GM18873 (cell line): ENCODE measurements around the gene HNRNPR.
"Not testable (repeated sequence)": the region's sequence is repeated elsewhere in the genome, so short reads cannot be mapped to it uniquely, and the experiment has no call there.

Source experiments
- ATAC-seq: cut with Tn5 transposase; IDR thresholded peaks from one replicate; pipeline ENCODE4 v1.9.1; 2021; ENCODE audit warnings: mild to moderate bottlenecking, moderate library complexity, moderate number of reproducible peaks; ENCODE audit not compliant: unreplicated experiment, low FRiP score

Gene HNRNPR

DNA sequence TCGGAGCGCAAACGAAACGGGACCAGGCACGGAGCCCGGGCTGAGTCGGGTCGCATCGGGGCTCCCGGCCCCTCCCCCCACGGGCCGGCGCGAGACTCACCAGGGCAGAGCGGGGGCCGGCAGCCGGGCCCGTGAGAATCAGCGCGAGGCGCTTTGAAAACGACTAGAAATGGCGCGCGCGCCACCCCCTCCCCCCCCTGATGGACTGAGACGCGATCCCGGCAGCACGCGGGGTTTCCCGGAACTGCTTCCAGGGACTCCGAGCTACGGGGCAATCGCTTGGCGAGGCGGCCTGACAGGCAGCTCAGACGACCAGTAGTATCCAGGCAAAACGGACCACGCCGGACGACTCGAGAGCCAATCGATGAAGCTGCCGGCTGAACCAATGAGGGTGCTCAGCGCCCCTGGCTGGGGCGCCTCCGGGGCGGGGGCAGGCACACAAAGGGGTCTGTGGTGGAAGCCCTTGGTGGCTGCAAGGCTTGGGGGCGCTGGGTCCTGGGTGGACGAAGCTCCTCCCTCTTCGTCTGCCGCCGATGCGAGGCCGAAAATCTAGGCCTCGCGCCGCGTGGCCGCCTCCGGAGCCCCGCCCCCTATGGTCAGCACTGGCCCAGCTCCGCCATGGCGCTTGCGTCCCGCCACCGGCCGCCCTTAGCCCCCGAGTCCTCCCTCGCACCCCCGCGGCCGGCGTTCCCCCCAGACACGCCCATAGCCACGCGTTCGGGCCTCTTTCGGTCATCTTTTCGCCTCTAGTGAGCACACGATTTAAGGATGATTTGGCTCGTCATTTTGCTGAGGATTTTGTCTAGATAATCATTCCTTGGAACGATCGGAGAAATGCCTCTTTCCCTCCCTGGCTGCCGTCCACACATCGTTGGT is at the start of gene HNRNPR:
TSS of gene HNRNPR (minus strand) at position 174 of the 876 bp plus-strand sequence. CDS start 3,276 bp downstream, outside the sequence.
- ATAC-seq = peak; percentile 92

DNA sequence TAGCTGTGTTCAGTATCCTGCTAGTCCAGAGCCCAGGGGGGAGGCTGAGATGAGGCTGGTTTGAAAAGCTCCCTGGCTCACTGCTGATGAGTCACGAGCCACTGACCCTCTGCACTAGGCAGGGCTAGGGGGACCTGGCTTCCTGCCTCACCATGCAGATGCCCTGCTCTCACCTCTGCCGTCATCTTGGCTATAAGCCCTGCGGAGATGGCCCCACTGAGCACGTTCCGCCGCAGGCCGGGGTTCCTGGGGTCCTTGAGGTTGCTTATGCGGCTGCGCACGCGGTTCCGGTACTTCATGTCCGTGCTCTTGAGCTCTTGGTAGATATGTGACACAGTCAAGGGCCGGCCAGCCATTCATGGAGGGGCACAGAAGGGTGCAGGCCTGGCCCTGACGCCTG is 49.6 kb upstream of the HNRNPR start:
- no peak for ATAC-seq

- no peak for ATAC-seq
These were observed 48.2 kb upstream of the HNRNPR start for GRCh38 chr1:23392125-23392855.

- ATAC-seq = no peak
These were observed 45.8 kb upstream of the HNRNPR start for GRCh38 chr1:23389837-23390321.

GRCh38 chr1:23387494-23387893 is 43.4 kb upstream of the HNRNPR start:
- ATAC-seq = no peak

DNA sequence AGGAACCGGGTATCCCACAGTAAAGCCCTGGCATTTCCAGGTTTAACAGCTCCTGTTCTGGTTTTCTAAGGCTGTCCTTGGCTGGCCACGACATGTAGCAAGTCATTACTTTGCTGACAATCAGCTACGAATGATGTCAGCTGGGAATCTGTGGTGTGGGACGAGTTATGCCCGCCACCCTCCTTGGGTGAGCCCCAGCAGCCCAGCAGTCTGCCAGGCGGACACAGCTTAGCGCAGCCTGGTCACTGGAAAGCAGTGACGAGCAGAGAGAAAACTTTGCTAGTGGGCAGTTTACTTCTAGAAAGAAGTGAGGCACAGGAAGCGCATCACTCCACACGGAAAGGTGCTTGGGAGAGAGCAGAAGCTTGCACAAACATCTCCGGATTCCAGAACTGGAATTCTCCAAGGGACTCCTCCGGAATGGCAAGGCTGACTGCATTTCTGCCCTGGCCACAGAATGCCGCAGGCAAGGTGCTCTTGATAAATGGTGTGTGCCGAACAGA is 41.1 kb upstream of the HNRNPR start:
- ATAC-seq = no peak

DNA sequence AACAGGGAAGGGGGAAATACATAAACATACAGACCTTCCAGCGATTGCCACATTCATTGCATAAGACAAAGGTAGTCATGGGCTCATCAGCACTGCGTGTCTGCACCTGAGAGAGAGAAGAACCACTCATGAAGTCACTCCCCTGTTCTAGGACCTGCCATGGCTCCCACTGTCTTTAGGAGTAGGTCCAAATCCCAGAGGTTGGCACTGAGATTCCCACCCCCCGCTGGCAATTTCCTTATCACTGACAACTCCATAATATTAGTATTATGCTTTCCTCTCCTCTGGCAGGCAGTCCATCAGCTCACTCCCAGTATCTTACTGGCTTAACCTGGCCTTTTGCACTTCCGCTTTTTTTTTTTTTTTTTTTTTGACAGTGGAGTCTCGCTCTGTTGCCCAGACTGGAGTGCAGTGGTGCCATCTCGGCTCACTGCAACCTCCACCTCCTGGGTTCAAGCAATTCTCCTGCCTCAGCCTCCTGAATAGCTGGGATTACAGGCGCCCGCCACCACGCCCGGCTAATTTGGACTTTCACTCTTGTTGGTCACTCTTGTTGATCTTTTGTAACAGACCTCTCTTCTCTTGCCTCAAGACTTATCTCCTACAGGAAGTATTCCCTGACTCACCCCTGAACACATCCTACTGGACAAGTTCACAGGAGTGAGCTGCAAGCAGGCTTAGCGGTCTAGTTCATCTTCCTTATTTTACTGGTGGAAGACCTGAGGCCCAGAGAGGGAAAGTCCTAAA is 40.4 kb upstream of the HNRNPR start:
- no peak for ATAC-seq

- ATAC-seq = no peak
These were observed 39.7 kb upstream of the HNRNPR start for GRCh38 chr1:23383577-23384311.

- no peak for ATAC-seq
These were observed 37.3 kb upstream of the HNRNPR start for GRCh38 chr1:23381233-23381885.

DNA sequence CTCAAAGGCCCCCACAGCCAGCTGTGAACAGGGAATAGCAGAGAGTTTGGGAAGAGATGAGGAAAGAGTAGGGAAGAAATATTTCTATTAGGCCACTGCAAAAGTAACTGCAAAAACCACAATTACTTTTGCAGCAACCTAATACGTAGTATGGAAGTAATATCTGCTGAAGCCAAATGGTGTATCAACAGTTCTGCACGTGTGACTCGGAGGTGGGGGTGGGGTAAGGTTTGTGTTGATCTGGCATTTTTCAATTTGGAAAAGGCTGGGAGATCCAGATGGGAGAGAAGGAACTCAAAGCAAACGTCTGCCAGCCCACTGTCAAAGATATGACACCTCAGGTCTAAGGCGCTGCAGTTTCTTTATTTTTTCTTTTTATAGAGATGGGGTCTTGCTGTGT is 36.6 kb upstream of the HNRNPR start:
- no peak for ATAC-seq

DNA sequence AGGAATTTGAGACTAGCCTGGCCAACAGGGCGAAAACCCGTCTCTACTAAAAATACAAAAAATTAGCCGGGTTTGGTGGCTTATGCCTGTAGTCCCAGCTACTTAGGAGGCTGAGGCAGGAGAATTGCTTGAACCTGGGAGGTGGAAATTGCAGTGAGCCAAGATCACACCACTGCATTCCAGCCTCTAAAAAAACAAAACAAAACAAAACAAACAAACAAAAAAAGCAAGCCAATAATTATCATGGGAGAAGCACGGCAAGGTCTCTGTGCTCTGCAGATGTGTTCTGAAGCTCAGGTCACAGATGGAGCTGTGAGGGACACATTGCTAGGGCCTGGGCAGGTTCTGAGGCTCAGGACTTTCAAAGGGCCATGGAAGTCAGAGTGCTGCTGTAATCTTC is 36.2 kb upstream of the HNRNPR start:
- ATAC-seq = not testable (repeated sequence)

DNA sequence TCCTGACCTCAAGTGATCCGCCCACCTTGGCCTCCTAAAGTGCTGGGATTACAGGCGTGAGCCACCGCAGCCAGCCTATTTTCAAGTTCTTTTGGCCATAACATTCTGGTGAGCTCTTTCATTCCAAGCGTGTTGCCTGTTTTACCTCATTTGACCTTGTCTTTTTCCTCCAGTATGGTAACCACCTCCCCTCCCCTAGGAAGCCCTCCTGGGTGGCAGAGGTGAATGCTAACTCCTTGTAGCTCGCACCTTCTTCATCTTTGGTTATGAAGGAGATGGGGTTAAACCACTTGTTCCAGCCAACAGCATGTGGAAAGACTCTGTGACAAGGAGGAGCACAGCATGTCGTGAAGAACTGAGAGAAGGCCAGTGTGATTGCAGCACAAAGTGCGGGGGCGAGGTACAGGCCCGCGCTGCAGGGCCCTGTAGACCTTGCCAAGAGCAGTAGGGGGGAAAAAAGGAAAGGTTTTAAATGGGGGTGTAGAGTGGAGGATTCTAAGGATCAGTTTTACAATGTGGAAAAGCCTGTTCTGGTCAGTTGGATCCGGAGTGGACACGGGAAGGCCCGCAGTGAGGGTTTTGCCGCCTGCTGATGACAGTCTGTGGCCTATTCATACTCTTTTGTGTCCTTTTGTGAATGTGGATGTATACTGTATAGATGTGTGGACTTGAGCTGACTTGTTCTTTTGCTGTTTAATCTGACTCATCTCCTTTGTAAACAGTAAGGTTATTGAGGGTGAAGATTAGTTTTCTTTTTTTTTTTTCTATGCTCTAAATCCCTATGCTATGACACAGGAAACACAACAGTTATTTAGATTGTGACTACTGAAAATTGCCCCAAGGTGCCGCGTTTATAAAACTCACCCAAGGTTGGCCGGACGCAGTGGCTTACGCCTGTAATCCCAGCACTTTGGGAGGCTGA is 33.1 kb upstream of the HNRNPR start:
- no peak for ATAC-seq

DNA sequence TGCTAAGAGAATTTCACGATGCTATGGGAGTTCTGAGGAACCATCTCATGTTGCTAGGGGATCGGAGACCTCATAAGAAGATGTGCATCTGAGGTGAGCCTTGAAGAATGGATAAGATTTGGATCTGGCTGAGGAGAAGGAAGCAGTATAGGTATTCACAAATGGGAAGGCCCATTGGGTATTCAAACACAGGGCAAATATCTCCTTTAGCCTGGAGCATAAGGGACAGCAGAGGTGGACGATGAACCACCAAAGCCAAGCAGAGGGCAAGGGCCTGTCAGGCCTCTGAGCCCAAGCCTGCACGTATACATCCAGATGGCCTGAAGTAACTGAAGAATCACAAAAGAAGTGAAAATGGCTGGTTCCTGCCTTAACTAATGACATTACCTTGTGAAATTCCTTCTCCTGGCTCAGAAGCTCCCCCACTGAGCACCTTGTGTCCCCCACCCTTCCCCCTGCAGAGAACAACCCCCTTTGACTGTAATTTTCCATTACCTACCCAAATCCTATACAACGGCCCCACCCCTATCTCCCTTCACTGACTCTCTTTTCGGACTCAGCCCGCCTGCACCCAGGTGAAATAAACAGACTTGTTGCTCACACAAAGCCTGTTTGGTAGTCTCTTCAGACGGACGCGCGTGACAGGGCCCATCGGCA is 30.1 kb upstream of the HNRNPR start:
- ATAC-seq = not testable (repeated sequence)

- ATAC-seq = no peak
These were observed 28.1 kb upstream of the HNRNPR start for GRCh38 chr1:23371987-23372880.

DNA sequence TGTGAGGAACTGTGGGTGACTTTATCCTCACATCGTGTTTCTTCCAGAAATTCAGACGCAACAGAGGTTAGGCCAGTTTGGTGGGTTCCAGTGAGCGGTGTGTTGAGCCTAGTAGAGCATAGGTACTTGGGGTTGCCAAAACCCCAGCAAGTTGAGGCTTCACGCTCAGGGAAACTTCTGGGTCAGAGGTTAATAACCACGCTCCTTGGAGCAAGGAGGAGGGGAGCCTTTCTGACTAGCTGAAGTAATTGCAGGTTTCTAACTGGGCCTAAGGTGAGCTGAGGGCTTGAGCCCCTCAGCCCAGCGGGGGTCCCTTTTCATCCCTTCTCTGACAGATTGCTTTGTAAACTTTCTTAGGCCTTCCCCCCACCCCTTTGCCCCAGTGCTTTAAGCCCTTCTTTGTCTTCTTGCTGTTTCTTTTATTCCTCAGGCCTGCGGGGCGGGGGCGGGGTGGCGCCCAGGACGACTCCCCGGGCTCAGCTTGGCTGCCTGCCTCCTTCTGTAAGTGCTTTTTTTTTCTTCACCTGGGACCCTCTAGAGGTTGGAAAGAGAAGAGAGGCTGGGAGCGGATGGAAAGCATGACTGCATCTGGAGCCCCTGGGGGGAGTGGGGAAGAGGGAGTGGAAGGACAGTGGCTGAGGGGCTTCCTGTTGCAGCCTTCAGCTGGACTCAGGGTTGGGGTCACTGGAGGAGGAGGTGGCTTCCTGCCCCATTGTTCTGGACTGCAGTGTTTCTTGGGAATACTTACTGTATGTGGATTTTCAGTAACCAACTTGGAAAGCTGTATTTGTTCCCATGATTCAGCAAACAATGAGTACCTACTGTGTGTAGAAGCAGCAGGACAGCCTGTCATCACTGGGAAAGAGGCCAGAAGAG is 26.9 kb upstream of the HNRNPR start:
- ATAC-seq = no peak

DNA sequence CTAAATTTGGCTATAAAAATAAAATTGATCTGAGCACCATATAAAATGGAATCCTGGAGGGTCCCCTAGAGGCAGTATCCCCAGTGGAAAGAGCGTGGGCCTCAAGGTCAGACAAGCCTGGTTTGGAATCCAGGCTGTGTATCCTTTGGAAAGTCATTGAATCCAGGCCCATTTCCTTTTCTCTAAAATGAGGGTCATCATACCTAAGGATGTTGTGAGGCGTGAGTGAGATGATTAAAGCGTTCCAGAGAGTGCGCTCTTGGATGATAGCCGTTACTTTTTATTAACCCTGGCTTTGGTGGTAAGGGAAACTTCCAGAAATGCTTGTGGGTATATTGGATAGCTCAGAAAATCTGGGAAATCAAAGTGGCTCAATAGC is 26.2 kb upstream of the HNRNPR start:
- no peak for ATAC-seq
